Tibial nerve (tissue), 4 donors: ENCODE results near the gene CDHR5. TPM values are rescaled to one million over a fixed set of nuclear protein-coding genes. Genes with fewer than 3 reads are reported as not detected.

ENCODE experiments used
- DNase-seq, 2 donors: peaks; one replicate each; pipeline ENCODE4 v3.0.0-alpha.2; 2019; ENCODE audit warnings: low spot score in 2 of 2
- H3K27ac ChIP-seq, 4 donors: fragments of 200-600 bp; sonication (generic) in 3 of 4; one replicate each; pipeline ENCODE4 v1.5.1; 2017 to 2019; ENCODE audit warnings: mild to moderate bottlenecking in 1 of 4
- H3K27me3 ChIP-seq, 2 donors: fragments of 200-600 bp; sonication (generic) in 1 of 2; one replicate each; pipeline versions ENCODE4 v1.5.1 to v1.6.0; 2017 to 2019
- H3K36me3 ChIP-seq, 3 donors: fragments of 200-600 bp; sonication (generic); one replicate each; pipeline ENCODE4 v1.5.1; 2018 to 2019
- H3K4me1 ChIP-seq, 4 donors: fragments of 200-600 bp; sonication (generic) in 3 of 4; one replicate each; pipeline ENCODE4 v1.5.1; 2017 to 2019
- H3K4me3 ChIP-seq, 4 donors: fragments of 200-600 bp; sonication (generic) in 3 of 4; one replicate each; pipeline ENCODE4 v1.5.1; 2017 to 2019; ENCODE audit warnings: mild to moderate bottlenecking in 1 of 4, moderate library complexity in 1 of 4
- H3K9me3 ChIP-seq, 4 donors: fragments of 200-600 bp; sonication (generic) in 3 of 4; one replicate each; pipeline ENCODE4 v1.5.1; 2017 to 2019
- CTCF ChIP-seq, 5 experiments: fragments of 200-600 bp in 3 of 5; fragments of 450-650 bp in 2 of 5; sonication (generic) in 3 of 5; IDR thresholded peaks; one replicate each; pipeline ENCODE4 v1.5.1; 2016 to 2019; ENCODE audit warnings: antibody characterized with exemption in 5 of 5, mild to moderate bottlenecking in 3 of 5, moderate library complexity in 2 of 5
- EP300 ChIP-seq, 2 donors: sonication (generic); formaldehyde crosslinking; IDR thresholded peaks; one replicate each; pipeline ENCODE4 v1.6.1; 2017; ENCODE audit warnings: antibody characterized with exemption in 2 of 2, mild to moderate bottlenecking in 1 of 2
- POLR2A ChIP-seq, 2 donors: fragments of 450-650 bp; IDR thresholded peaks; one replicate each; pipeline ENCODE4 v1.6.1; 2017; ENCODE audit warnings: antibody characterized with exemption in 2 of 2, mild to moderate bottlenecking in 2 of 2, moderate library complexity in 2 of 2
- WGBS, 2 donors: methylation state at CpG; one replicate each; pipeline ENCODE4 v1.1.5; 2018; 5-methylcytosine and 5-hydroxymethylcytosine counted together
- total RNA-seq, 4 donors: library from RNA; depleted of rRNA; stranded (reverse); fragments of >200 nt; gene quantifications; one replicate each; pipeline ENCODE4 v1.1.0, GENCODE V29; 2016

CDHR5 gene
- total RNA-seq, 4 donors from 2014 or later = not detected

- 76 to 84% methylated on average over 8 to 15 of the region's 15 CpGs for WGBS, 2 donors
- Histone ChIP-seq H3K27ac (no peak overlapping the region), H3K36me3 (peaks cover 0 to 53% (median 3%) of the 10 kb centered on the region in 3 donors), H3K27me3 (no peaks in the 10 kb centered on the region), H3K4me3 (no peak overlapping the region), H3K9me3 (no peaks in the 10 kb centered on the region), H3K4me1 (peaks cover 0 to 4% (median 0%) of the 10 kb centered on the region in 4 donors)
- no peak for TF ChIP-seq CTCF (IDR thresholded peaks at IDR 0.05)
- no peak for DNase-seq
These were observed 40.4 kb upstream of the CDHR5 start for GRCh38 chr11:665062-665703.

GRCh38 chr11:662689-663274, 38.0 kb upstream of the CDHR5 start:
- Histone ChIP-seq H3K4me1 (peaks cover 0 to 4% (median 0%) of the 10 kb centered on the region in 4 donors), H3K27ac (no peak overlapping the region), H3K27me3 (no peaks in the 10 kb centered on the region), H3K4me3 (no peak overlapping the region), H3K36me3 (peaks cover 0 to 68% (median 17%) of the 10 kb centered on the region in 3 donors), H3K9me3 (no peaks in the 10 kb centered on the region)
- TF ChIP-seq EP300 (IDR thresholded peaks at IDR 0.05) (peak in 1 of 2 donors; percentile 27), POLR2A (IDR thresholded peaks at IDR 0.05) (no peak), CTCF (IDR thresholded peaks at IDR 0.05) (peak; percentile 60 to 92 (median 67))
- WGBS, 2 donors = 49 to 54% methylated on average over 13 to 14 of the region's 15 CpGs
- peak; percentile 47 to 70 for DNase-seq

- Histone ChIP-seq H3K27me3 (no peaks in the 10 kb centered on the region), H3K27ac (no peak overlapping the region), H3K4me3 (no peak overlapping the region), H3K9me3 (no peaks in the 10 kb centered on the region), H3K36me3 (peaks cover 0 to 75% (median 17%) of the 10 kb centered on the region in 3 donors), H3K4me1 (peaks cover 0 to 4% (median 0%) of the 10 kb centered on the region in 4 donors)
- no peak for DNase-seq
- 88 to 89% methylated on average over 16 to 19 of the region's 19 CpGs for WGBS, 2 donors
- TF ChIP-seq CTCF (IDR thresholded peaks at IDR 0.05) (no peak), EP300 (IDR thresholded peaks at IDR 0.05) (no peak), POLR2A (IDR thresholded peaks at IDR 0.05) (no peak)
These were observed 36.1 kb upstream of the CDHR5 start for GRCh38 chr11:660681-661444.

- Histone ChIP-seq H3K4me1 (peaks cover 0 to 4% (median 0%) of the 10 kb centered on the region in 4 donors), H3K36me3 (peaks cover 0 to 75% (median 17%) of the 10 kb centered on the region in 3 donors), H3K4me3 (no peak overlapping the region), H3K27ac (no peak overlapping the region), H3K9me3 (no peaks in the 10 kb centered on the region), H3K27me3 (no peaks in the 10 kb centered on the region)
- 87 to 89% methylated on average over 19 of the region's 19 CpGs for WGBS, 2 donors
- DNase-seq = no peak
- no peak for TF ChIP-seq CTCF (IDR thresholded peaks at IDR 0.05)
- TF ChIP-seq EP300 (IDR thresholded peaks at IDR 0.05) = no peak
- TF ChIP-seq POLR2A (IDR thresholded peaks at IDR 0.05) = no peak
These were observed 35.5 kb upstream of the CDHR5 start for GRCh38 chr11:660281-660680.
